ENCODE data around the gene CLDN12. TPM values are rescaled to one million over a fixed set of nuclear protein-coding genes. Genes with fewer than 3 reads are reported as not detected.
"Not testable (repeated sequence)": the region's sequence is repeated elsewhere in the genome, so short reads cannot be mapped to it uniquely, and the experiment has no call there.

Gene CLDN12
- total RNA-seq, 1 donor from 2014 or later: 40.3 TPM

GRCh38 chr7:90461219-90461618, 58.0 kb downstream of the CLDN12 start:
- H3K9me3 ChIP-seq (replicated peaks): peaks cover 9% of the 10 kb centered on the region
- H3K27ac ChIP-seq (replicated peaks): no peak overlapping the region
- no peaks in the 10 kb centered on the region for H3K27me3 ChIP-seq (ENCODE audit: low read depth)
- DNase-seq: no peak
- TF ChIP-seq CTCF (IDR thresholded peaks at IDR 0.05; ENCODE audit: borderline replicate concordance): no peak
- intact Hi-C loops (cut with micrococcal nuclease): no loop called here
- no peaks in the 10 kb centered on the region for H3K36me3 ChIP-seq
- no peak overlapping the region for H3K4me3 ChIP-seq
- peaks cover 5% of the 10 kb centered on the region for H3K4me1 ChIP-seq

- H3K36me3 ChIP-seq; DNase-seq; H3K27me3 ChIP-seq (ENCODE audit: low read depth); H3K9me3 ChIP-seq (replicated peaks); intact Hi-C loops (cut with micrococcal nuclease); H3K4me1 ChIP-seq: not testable (repeated sequence)
- Histone ChIP-seq H3K27ac (replicated peaks) (peak overlapping the region; percentile 50), H3K4me3 (peak overlapping the region; percentile 60)
These were observed 59.9 kb downstream of the CLDN12 start for GRCh38 chr7:90463151-90463628.

Other genes starting within 250 kb of the CLDN12 start
- gene STEAP1, start 249.0 kb upstream of the CLDN12 start, total RNA-seq: 1.2 TPM
- 6.1 TPM for gene STEAP2, start 191.7 kb upstream of the CLDN12 start, total RNA-seq
- gene CFAP69, start 158.3 kb upstream of the CLDN12 start, total RNA-seq: 3.8 TPM
- not detected for gene FAM237B, start 82.2 kb upstream of the CLDN12 start, total RNA-seq
- 24.2 TPM for gene GTPBP10, start 56.7 kb upstream of the CLDN12 start, total RNA-seq
- not detected for gene PTTG1IP2, start 66.2 kb downstream of the CLDN12 start, total RNA-seq
- gene CDK14, start 192.9 kb downstream of the CLDN12 start, total RNA-seq: 18.7 TPM